ENCODE measurements around the gene ABR. TPM values are rescaled to one million over a fixed set of nuclear protein-coding genes. Genes with fewer than 3 reads are reported as not detected.
"Not testable (repeated sequence)": the region's sequence is repeated elsewhere in the genome, so short reads cannot be mapped to it uniquely, and the experiment has no call there.

ABR gene
- polyA plus RNA-seq, 1 experiment, result 65.4 TPM

- POLR2A ChIA-PET, result no interaction called here
- CTCF ChIA-PET, result interaction anchor here (0.8 to 7.1 kb wide), 8 partner anchors 9 to 72 kb away, joined by 3 to 169 read pairs (median 6); no protein-coding TSS in a partner anchor
- DNase-seq (ENCODE audit: low read depth), result no peak
Measured at GRCh38 chr17:1123921-1124715, 55.7 kb downstream of the ABR start.

DNA sequence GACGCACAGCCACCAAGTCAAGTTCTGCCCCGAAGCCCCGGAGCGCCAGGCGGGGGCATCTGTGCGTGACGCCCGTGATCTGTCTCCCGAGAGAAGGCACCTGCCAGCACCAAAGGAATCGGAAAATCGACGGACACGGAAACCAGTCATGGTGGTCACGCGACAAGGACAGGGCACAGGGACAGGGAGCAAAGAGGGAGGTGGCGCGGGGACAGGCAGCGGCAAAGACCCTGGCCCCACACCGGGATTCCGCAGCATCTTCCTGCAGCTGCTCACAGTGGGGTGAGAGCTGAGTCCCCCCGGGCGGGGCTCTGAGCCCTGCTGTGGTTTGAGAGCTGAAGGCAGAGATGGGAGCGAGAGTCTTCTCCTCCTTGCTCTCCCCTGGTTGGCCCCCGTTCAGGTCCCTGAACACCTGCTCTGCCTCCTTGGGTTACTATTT, 56.4 kb downstream of the ABR start:
- ChIA-PET POLR2A (no interaction called here), CTCF (interaction anchor here (0.8 to 7.1 kb wide), 10 partner anchors 8 to 76 kb away, joined by 3 to 169 read pairs (median 6); no protein-coding TSS in a partner anchor)
- H3K27me3 ChIP-seq (ENCODE audit: control insufficient read depth, insufficient read depth, low read length), result no peaks in the 10 kb centered on the region
- TF ChIP-seq CTCF (IDR thresholded peaks at IDR 0.05; ENCODE audit: insufficient read depth, low read depth, low read length), result no peak
- H3K36me3 ChIP-seq (ENCODE audit: control insufficient read depth, insufficient read depth, low read length), result no peaks in the 10 kb centered on the region; the same call in 1 of the 2 replicates
- DNase-seq (ENCODE audit: low read depth), result no peak
- no peak overlapping the region for H3K4me3 ChIP-seq (ENCODE audit: low read depth, low read length)

More at GRCh38 chr17:1123921-1124715, 55.7 kb downstream of the ABR start:
- Histone ChIP-seq H3K36me3 (ENCODE audit: control insufficient read depth, insufficient read depth, low read length) (no peaks in the 10 kb centered on the region; the same call in 1 of the 2 replicates), H3K4me3 (ENCODE audit: low read depth, low read length) (no peak overlapping the region), H3K27me3 (ENCODE audit: control insufficient read depth, insufficient read depth, low read length) (no peaks in the 10 kb centered on the region)
- no peak for TF ChIP-seq CTCF (IDR thresholded peaks at IDR 0.05; ENCODE audit: insufficient read depth, low read depth, low read length)

GRCh38 chr17:1122533-1123392, 57.0 kb downstream of the ABR start:
- no peak for DNase-seq (ENCODE audit: low read depth)
- H3K4me3 ChIP-seq (ENCODE audit: low read depth, low read length), result no peak overlapping the region
- no peaks in the 10 kb centered on the region for H3K27me3 ChIP-seq (ENCODE audit: control insufficient read depth, insufficient read depth, low read length)
- CTCF ChIA-PET, result interaction anchor here (0.6 to 7.1 kb wide), 21 partner anchors 9 to 136 kb away, joined by 3 to 169 read pairs (median 5); no protein-coding TSS in a partner anchor
- H3K36me3 ChIP-seq (ENCODE audit: control insufficient read depth, insufficient read depth, low read length), result no peaks in the 10 kb centered on the region; the same call in 1 of the 2 replicates
- POLR2A ChIA-PET, result no interaction called here
- peak; percentile 92 for TF ChIP-seq CTCF (IDR thresholded peaks at IDR 0.05; ENCODE audit: insufficient read depth, low read depth, low read length)

- CTCF ChIA-PET, result interaction anchor here (0.8 to 7.1 kb wide), 9 partner anchors 9 to 138 kb away, joined by 4 to 169 read pairs (median 13); no protein-coding TSS in a partner anchor
- POLR2A ChIA-PET; DNase-seq (ENCODE audit: low read depth); H3K27me3 ChIP-seq (ENCODE audit: control insufficient read depth, insufficient read depth, low read length); H3K4me3 ChIP-seq (ENCODE audit: low read depth, low read length); H3K36me3 ChIP-seq (ENCODE audit: control insufficient read depth, insufficient read depth, low read length): not testable (repeated sequence)
Measured at GRCh38 chr17:1121442-1121817, 58.4 kb downstream of the ABR start.

DNA sequence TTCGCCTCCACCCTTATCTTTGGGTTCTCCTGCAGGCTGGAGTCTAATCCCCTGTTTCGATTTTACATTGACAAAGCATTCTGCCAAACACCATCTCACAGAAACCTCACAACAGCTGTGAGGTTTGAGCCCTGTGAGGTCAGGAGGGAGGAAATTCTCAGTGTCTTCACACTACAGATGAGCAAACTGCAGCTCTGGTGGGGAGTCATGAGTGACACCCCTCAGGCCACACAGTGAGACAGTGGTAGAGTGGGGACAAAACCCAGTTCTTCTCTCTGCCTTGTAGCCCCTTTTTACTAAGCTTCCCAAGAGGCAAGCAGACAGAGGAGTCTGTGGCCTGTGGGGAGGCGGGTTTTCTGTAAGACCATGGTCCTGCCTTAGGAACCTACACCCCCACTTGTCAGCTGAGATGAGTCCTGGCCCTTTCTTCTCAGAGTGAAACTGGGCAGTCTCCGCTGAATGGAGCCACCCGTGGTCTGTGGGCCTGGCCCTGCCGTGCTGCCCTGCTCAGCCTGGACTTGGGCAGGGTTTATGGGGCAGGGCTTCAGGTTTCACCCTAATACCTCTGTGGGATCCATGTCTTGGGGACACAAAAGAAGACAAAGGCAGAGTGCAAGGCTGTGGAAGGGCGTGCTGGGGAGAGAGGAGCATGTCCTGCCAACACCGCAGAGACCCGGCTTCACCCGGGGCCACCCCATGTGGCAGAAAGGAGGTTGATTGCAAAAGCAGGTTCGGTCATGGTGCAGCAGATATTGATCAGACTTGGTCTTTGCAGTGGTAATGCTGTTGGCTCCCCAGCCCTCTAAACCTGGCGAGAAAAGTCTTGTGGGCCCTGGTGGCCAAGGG, 59.0 kb downstream of the ABR start:
- Histone ChIP-seq H3K27me3 (ENCODE audit: control insufficient read depth, insufficient read depth, low read length) (no peaks in the 10 kb centered on the region), H3K4me3 (ENCODE audit: low read depth, low read length) (no peak overlapping the region), H3K36me3 (ENCODE audit: control insufficient read depth, insufficient read depth, low read length) (no peaks in the 10 kb centered on the region; the same call in 1 of the 2 replicates)
- ChIA-PET POLR2A (no interaction called here), CTCF (interaction anchor here (0.7 to 7.1 kb wide), 7 partner anchors 9 to 139 kb away, joined by 3 to 169 read pairs (median 13); no protein-coding TSS in a partner anchor)
- DNase-seq (ENCODE audit: low read depth), result no peak
- TF ChIP-seq CTCF (IDR thresholded peaks at IDR 0.05; ENCODE audit: insufficient read depth, low read depth, low read length), result no peak

All from BJ (cell line).